Glomerular visceral epithelial cell (primary cell): Measurements from ENCODE around the gene SPTBN5.

Experiments used
- DNase-seq: peaks from one replicate; pipeline ENCODE4 v3.0.0-alpha.2; 2016; ENCODE audit errors: extremely low spot score

SPTBN5 gene

GRCh38 chr15:41866263-41866703 lies 27.6 kb downstream of the SPTBN5 start:
- no peak for DNase-seq

- no peak for DNase-seq
These were observed 28.3 kb downstream of the SPTBN5 start for GRCh38 chr15:41865490-41866055.

- no peak for DNase-seq
These were observed 31.2 kb downstream of the SPTBN5 start for GRCh38 chr15:41862515-41863116.

DNA sequence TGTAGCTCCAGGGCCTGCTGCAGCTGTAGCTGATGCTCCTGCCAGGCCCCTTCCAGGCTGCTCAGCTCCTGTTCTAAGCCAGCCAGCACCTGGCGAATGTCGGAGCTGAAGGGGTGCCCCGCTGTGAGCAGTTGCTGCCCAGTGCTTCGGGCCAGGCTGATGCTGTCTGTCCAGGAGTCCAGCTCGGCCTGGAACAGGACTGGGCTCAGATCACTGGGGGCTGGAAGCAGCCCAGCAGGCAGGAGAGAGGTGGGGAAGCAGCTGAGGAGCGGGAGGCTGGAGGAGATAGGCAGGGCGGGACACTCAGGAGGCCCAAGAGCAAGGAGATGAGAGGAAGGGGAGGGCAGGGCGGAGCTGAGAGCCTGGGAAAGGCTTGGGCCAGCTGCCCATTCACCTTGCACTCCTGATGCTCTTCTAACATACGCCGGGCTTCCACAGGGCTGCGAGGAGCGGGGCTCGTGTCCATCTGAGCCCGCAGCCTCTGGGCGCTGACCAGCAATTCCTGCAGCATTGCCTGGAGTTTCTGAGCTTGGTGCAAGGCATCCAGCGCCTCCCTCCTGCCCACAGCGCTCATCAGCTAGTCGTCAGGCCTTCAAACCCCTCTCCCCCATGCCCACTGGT lies 32.0 kb downstream of the SPTBN5 start:
- DNase-seq: no peak

DNA sequence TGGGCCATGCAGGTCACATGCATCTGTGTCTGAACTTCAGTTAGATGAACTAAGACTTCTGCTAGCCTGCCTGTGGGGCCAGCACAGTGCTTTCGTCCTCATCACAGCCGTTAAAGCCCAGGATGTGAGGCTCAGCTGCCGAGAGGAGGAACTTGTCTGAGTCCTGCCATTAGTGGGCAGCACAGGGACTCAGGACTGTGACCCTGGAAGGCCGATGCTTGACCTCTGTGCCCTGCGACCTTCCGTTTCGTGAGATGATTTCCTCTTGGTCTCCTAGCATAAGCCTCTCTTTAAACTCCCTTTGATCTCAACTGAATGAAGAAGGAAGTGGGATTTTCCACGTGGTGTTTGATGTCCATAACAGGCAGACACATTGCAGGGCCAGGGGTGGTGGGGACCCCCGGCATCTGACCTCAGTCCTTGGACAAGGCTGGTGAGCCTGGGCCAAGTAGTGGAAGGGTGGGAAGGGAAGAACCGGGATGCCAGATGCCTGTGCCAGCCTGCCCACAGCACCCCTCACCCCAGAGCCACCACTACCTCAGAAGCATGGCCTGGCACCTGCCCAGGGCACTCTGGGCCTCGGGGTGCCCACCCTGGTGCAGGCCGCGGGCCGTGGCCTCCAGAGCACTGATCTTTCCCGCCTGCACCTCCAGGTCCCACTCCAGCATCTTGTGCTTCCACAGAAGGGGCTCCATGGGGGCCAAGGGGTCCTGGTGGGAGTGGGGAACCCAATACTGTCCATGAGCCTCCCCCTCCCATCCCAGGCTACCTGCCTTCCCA lies 33.6 kb downstream of the SPTBN5 start:
- no peak for DNase-seq

- DNase-seq: no peak
These were observed 35.1 kb downstream of the SPTBN5 start for GRCh38 chr15:41858756-41859155.

- DNase-seq: no peak
These were observed 36.5 kb downstream of the SPTBN5 start for GRCh38 chr15:41857316-41857715.

- no peak for DNase-seq
These were observed 37.1 kb downstream of the SPTBN5 start for GRCh38 chr15:41856716-41857115.

DNA sequence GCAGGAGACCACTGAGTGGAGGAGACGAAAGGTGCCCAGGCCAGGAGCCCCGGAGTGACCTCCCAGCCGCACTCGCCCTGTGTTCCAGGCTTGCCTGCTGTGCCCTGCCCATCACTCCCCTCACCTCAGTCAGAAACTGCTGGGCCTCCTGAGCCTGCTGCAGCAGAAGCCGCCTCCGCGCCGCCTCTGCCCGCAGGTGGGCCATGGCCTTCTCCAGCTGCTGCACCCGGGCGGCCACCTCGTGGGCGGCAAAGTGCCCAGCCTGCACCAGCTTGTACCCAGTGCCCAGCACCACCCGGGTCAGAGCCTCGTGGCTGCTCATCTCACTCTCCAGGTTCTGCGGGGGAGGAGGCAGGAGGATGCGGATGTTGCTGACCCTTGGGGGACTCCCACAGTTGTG lies 37.6 kb downstream of the SPTBN5 start:
- DNase-seq: no peak

GRCh38 chr15:41855261-41855961 lies 38.4 kb downstream of the SPTBN5 start:
- DNase-seq: no peak

DNA sequence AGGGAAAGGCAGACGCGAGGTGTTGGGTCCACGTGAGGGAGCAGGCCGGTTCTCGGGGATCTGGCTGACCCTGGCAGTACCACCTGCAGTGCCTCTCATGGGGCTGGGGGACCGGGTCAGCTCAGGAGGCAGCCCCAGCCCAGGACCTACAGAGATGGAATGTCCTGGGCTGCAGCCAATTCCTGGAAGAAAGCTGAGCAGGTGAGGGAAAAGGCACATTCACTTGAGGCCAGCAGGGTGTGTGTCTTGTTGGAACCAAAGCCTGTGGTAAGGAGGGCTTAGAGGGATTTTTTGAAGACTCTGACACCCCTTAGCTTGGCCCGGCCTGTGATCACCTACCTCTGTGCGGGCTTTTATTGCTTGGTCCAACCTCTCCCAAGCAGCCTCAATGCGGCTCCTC lies 39.4 kb downstream of the SPTBN5 start:
- DNase-seq: no peak

DNA sequence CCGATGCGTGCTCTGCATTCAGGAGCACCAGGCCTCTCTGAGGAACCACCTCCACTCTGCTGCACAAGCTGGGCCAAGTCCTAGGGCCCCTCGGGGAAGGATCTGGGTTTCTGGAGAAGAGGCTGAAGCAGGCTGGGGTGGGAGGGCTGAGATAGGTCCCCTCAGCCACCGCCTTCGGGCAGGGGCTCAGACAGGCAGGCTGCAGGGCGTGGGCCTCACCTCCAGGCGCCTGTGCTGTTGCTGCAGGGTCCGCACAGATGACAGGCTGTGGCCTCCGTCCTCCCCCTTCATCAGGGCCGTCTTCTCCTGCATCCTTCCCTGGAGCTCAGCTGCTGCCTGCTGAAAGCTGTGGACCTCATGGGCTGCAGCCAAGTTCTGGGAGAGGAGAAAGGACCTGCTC lies 40.0 kb downstream of the SPTBN5 start:
- no peak for DNase-seq

DNA sequence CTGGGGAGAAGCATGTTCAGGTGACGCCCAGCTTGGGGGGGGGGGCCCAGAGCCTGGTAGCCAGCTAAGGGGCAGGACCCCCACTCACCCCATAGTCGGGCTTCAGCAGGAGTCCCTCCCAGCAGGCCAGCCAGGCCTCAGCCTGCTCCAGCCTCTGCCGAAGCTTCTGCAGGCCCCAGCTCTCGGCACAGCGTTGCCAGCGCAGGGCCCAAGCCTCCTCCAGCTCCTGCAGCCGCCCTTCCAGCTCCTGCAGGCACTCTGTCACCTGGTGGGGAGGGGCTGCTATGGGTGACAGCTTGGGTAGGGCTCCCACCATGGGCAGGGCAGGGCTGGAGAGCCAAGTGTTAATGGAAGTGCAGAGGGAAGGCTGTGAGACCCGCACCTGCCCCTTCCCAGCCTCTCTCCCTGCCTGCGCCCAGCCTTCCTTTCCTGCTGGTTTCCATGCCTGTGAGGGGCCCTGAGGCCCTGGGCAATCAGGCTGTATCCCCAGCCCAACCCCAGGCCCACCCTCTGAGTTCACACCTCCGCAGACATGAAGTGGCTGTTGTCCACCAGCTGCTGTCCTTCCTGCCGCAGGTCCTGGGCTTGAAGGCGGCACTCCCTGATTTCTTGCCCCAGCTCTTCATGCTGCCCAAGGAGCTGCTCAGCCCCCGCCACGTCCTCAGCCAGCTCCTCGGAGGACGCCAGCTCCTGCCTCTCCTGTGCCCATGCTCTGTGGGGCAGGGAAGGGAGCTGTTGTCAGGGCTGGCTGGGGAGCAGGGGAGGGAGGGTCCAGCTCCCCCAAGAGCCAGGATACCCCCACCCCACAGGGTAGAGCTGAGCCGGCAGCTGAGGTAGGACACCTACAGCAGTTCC lies 40.9 kb downstream of the SPTBN5 start:
- DNase-seq: no peak

GRCh38 chr15:41851755-41852370 lies 42.0 kb downstream of the SPTBN5 start:
- DNase-seq: no peak

GRCh38 chr15:41851167-41851523 lies 42.7 kb downstream of the SPTBN5 start:
- no peak for DNase-seq

GRCh38 chr15:41850482-41851166 lies 43.2 kb downstream of the SPTBN5 start:
- no peak for DNase-seq

DNA sequence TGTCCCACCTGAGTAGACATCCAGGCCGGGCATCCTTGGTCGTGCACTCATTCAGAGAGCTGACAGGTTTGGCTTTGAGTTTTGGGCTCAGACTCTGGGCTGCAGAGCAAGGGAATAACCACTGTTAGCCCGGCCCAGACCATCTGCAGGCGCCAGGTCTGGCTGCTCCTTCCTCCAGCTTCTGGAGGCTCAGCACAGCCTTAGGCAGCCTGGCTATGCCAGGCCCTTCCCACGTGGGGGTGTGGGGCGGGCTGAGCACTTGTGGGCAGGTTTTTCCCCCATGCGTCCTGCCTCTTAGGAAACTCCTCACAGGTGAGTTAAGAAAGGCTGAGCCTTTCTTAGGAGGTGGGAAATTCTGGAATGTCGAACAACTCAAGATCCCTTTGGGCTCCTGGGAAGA lies 44.0 kb downstream of the SPTBN5 start:
- no peak for DNase-seq

GRCh38 chr15:41849204-41849603 lies 44.6 kb downstream of the SPTBN5 start:
- DNase-seq: no peak

DNA sequence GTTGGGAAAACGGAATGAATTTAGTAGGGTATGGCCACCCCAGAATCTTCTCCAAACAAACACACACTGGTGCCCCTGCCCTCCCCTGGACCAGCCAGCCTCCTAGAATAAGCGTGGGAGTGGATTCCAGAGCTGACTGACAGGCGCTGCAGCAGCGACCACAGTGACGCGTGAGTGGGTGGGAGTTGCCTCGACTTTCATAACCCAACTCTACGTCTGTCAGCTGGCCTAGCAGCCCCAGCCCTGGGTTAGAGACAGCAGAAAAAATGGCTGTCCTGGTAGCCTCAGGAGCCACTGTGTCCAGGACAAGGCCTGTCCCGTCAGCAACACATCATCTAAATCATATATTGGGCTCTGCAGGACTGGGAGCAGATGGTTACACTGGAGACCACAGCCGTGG lies 45.2 kb downstream of the SPTBN5 start:
- DNase-seq: no peak

GRCh38 chr15:41847981-41848380 lies 45.9 kb downstream of the SPTBN5 start:
- no peak for DNase-seq
